Erythroblast (primary cell): Measurements from ENCODE around the gene PACS1.

Experiments
- GATA1 ChIP-seq: IDR thresholded peaks from 2 replicates; pipeline ENCODE4 v1.6.1; 2011; ENCODE audit warnings: low read depth, mild to moderate bottlenecking, control low read depth, low read length, moderate library complexity
- POLR2A ChIP-seq: IDR thresholded peaks from 2 replicates; pipeline ENCODE4 v1.6.1; 2011; ENCODE audit warnings: mild to moderate bottlenecking, low read length

GRCh38 chr11:66240781-66241136, 170.7 kb downstream of the PACS1 start:
- no peak for TF ChIP-seq POLR2A
- TF ChIP-seq GATA1: no peak
